Neural cell (in vitro differentiated cells): ENCODE measurements around the gene TMEM240. TPM values are rescaled to one million over a fixed set of nuclear protein-coding genes. Genes with fewer than 3 reads are reported as not detected.

Experiments used
- H2AFZ ChIP-seq: fragments of 200-600, 300-800 bp; sonication (generic), shearing (Covaris generic); 2 replicates; pipeline ENCODE4 v1.6.0; 2014; ENCODE audit warnings: low read depth, mild to moderate bottlenecking, antibody characterized with exemption, low read length, moderate library complexity
- H3F3A ChIP-seq: fragments of 200-600 bp; shearing (Covaris generic); 2 replicates; pipeline ENCODE4 v1.6.1; 2016; ENCODE audit warnings: mild to moderate bottlenecking, moderate library complexity, mixed read lengths, antibody characterized with exemption, low read length; ENCODE audit not compliant: insufficient read depth, poor library complexity, severe bottlenecking
- H3K27ac ChIP-seq: fragments of 200-600, 300-800 bp; sonication (generic), shearing (Covaris generic); 2 replicates; pipeline ENCODE4 v1.5.1; 2014; ENCODE audit warnings: mild to moderate bottlenecking, low read length, moderate library complexity
- H3K27me3 ChIP-seq: fragments of 300-800, 200-600 bp; sonication (generic), shearing (Covaris generic); 2 replicates; pipeline ENCODE4 v1.6.0; 2014; ENCODE audit warnings: mild to moderate bottlenecking, low read depth, low read length, moderate library complexity; ENCODE audit not compliant: insufficient read depth
- H3K36me3 ChIP-seq: fragments of 300-800, 200-600 bp; sonication (generic), shearing (Covaris generic); 2 replicates; pipeline ENCODE4 v1.5.1; 2014; ENCODE audit warnings: mild to moderate bottlenecking, antibody characterized with exemption, low read length, moderate library complexity; ENCODE audit not compliant: insufficient read depth
- H3K4me2 ChIP-seq: fragments of 300-800, 200-600 bp; sonication (generic), shearing (Covaris generic); 2 replicates; pipeline ENCODE4 v1.6.0; 2014; ENCODE audit warnings: mild to moderate bottlenecking, low read length
- H3K4me3 ChIP-seq: fragments of 300-800, 200-600 bp; sonication (generic), shearing (Covaris generic); 2 replicates; pipeline ENCODE4 v1.5.1; 2014; ENCODE audit warnings: mild to moderate bottlenecking, low read length, moderate library complexity
- H3K79me2 ChIP-seq: fragments of 200-600 bp; shearing (Covaris generic); replicated peaks from 2 replicates; pipeline ENCODE4 v1.6.0; 2014; ENCODE audit warnings: mild to moderate bottlenecking, low read length, moderate library complexity; ENCODE audit not compliant: insufficient read depth
- H3K9ac ChIP-seq: fragments of 300-800, 200-600 bp; sonication (generic), shearing (Covaris generic); 2 replicates; pipeline ENCODE4 v1.6.1; 2016; ENCODE audit warnings: mild to moderate bottlenecking, low read length, mixed read lengths
- H3K9me2 ChIP-seq: fragments of 200-600 bp; shearing (Covaris generic); 2 replicates; pipeline ENCODE4 v1.6.1; 2016; ENCODE audit warnings: mild to moderate bottlenecking, low read length, mixed read lengths; ENCODE audit not compliant: insufficient read depth
- H3K9me3 ChIP-seq: fragments of 200-600, 300-800 bp; sonication (generic), shearing (Covaris generic); 2 replicates; pipeline ENCODE4 v1.6.1; 2016; ENCODE audit warnings: mild to moderate bottlenecking, mixed run types, low read length, moderate library complexity, mixed read lengths
- H4K20me1 ChIP-seq: fragments of 200-600 bp; shearing (Covaris generic); 2 replicates; pipeline ENCODE4 v1.6.1; 2016; ENCODE audit warnings: mild to moderate bottlenecking, mixed run types; ENCODE audit not compliant: insufficient read depth
- EP300 ChIP-seq: fragments of 450-650 bp; conservative IDR thresholded peaks from 2 replicates; pipeline ENCODE4 v1.6.1; 2014; ENCODE audit warnings: antibody characterized with exemption, mild to moderate bottlenecking, moderate library complexity; ENCODE audit not compliant: poor library complexity, severe bottlenecking
- EZH2 ChIP-seq: fragments of 200-600, 300-800 bp; shearing (Covaris generic), sonication (generic); IDR thresholded peaks from 2 replicates; pipeline ENCODE4 v1.6.1; 2014; ENCODE audit warnings: antibody characterized with exemption, low read length, borderline replicate concordance, mild to moderate bottlenecking; ENCODE audit not compliant: insufficient read depth, poor library complexity, severe bottlenecking
- MXI1 ChIP-seq: fragments of 450-650 bp; conservative IDR thresholded peaks from 2 replicates; pipeline ENCODE4 v1.6.1; 2014; ENCODE audit warnings: antibody characterized with exemption, mild to moderate bottlenecking; ENCODE audit not compliant: poor library complexity, severe bottlenecking
- POLR2AphosphoS5 ChIP-seq: IDR thresholded peaks from 2 replicates; pipeline ENCODE4 v1.6.1; 2012
- RAD21 ChIP-seq: fragments of 450-650 bp; conservative IDR thresholded peaks from 2 replicates; pipeline ENCODE4 v1.6.1; 2014; ENCODE audit warnings: antibody characterized with exemption, mild to moderate bottlenecking, moderate library complexity
- SMC3 ChIP-seq: fragments of 450-650 bp; conservative IDR thresholded peaks from 2 replicates; pipeline ENCODE4 v1.6.1; 2014; ENCODE audit warnings: antibody characterized with exemption, mild to moderate bottlenecking, moderate library complexity; ENCODE audit not compliant: poor library complexity
- TAF1 ChIP-seq: IDR thresholded peaks from 2 replicates; pipeline ENCODE4 v1.6.1; 2012; ENCODE audit warnings: low read depth
- polyA plus RNA-seq: library from polyadenylated mRNA; depleted of rRNA; stranded (reverse); fragments of >200 nt; gene quantifications from 2 replicates; pipeline ENCODE4 v1.2.3, GENCODE V29; 2014
- TF ChIP-seq, protein P1 (sequence below): fragments of 450-650 bp; IDR thresholded peaks from 2 replicates; pipeline ENCODE4 v1.5.1; 2014; ENCODE audit warnings: antibody characterized with exemption, mild to moderate bottlenecking, moderate library complexity; ENCODE audit not compliant: poor library complexity, severe bottlenecking
- TF ChIP-seq, protein P2 (sequence below): IDR thresholded peaks from 2 replicates; pipeline ENCODE4 v1.6.1; 2012; ENCODE audit warnings: borderline replicate concordance

TMEM240 gene
- polyA plus RNA-seq, 1 donor from 2014 or later, result 46.7 TPM

DNA sequence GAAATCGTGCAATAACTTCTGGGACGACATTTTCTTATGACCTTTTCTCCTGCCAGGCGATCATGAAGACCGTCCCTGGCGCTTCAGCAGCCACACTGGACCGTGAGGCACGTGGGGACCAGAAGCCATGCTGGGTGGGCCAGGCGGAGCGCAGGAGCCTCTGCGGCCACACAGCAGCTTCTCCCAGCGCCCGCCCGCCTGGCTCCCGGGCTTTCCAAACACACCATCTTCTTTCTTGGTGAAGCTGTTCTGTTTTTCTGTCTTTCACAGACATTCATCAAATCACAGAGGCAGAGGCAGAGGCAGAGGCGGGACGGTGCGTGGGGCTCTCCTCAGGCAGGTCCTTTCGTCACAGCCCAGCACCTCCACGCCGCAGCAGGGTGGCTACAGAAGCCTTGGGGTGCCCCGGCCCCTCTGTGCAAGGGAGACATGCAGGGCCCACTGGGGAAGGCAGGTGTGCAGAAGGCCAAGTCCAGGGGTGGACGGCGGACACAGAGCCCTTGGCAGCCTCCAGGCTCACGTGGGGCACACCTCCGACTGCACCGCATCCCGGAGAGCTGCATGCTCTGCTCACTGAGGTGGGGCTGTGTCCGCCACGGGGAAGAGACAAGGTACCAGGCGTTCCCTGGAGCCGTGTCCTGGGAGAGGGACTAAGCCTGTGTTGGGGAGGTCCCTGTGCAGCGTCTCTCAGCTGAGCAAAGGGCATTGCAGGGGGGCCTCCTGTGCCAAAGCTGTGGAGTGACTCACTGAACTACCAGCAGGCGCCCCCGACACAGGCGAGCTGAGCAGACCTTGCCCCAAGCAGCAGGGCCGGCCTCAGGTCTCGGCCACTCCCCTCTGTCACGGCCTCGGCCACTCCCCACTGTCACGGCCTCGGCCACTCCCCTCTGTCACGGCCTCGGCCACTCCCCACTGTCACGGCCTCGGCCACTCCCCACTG is 2.6 kb upstream of the TMEM240 start:
- H3K9me2 ChIP-seq, result no peaks in the 10 kb centered on the region
- H3K27ac ChIP-seq, result no peak overlapping the region
- no peaks in the 10 kb centered on the region for H4K20me1 ChIP-seq
- no peaks in the 10 kb centered on the region for H3F3A ChIP-seq
- no peaks in the 10 kb centered on the region for H3K27me3 ChIP-seq
- no peak overlapping the region for H3K4me3 ChIP-seq
- no peaks in the 10 kb centered on the region for H3K79me2 ChIP-seq
- H3K36me3 ChIP-seq, result no peaks in the 10 kb centered on the region
- TF ChIP-seq TAF1 (no peak), EP300 (no peak), EZH2 (no peak), MXI1 (no peak), POLR2AphosphoS5 (peak; percentile 7)
- TF ChIP-seq, protein P1, sequence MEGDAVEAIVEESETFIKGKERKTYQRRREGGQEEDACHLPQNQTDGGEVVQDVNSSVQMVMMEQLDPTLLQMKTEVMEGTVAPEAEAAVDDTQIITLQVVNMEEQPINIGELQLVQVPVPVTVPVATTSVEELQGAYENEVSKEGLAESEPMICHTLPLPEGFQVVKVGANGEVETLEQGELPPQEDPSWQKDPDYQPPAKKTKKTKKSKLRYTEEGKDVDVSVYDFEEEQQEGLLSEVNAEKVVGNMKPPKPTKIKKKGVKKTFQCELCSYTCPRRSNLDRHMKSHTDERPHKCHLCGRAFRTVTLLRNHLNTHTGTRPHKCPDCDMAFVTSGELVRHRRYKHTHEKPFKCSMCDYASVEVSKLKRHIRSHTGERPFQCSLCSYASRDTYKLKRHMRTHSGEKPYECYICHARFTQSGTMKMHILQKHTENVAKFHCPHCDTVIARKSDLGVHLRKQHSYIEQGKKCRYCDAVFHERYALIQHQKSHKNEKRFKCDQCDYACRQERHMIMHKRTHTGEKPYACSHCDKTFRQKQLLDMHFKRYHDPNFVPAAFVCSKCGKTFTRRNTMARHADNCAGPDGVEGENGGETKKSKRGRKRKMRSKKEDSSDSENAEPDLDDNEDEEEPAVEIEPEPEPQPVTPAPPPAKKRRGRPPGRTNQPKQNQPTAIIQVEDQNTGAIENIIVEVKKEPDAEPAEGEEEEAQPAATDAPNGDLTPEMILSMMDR, result no peak
- no peak overlapping the region for H2AFZ ChIP-seq
- no peak overlapping the region for H3K4me2 ChIP-seq
- H3K9ac ChIP-seq, result no peak overlapping the region
- H3K9me3 ChIP-seq, result no peaks in the 10 kb centered on the region

GRCh38 chr1:1541956-1542765 is 1.7 kb upstream of the TMEM240 start:
- H3K79me2 ChIP-seq, result no peaks in the 10 kb centered on the region
- TF ChIP-seq POLR2AphosphoS5, result no peak
- no peak for TF ChIP-seq SMC3
- no peak for TF ChIP-seq TAF1
- TF ChIP-seq RAD21, result no peak
- no peak for TF ChIP-seq EP300
- no peak for TF ChIP-seq MXI1
- TF ChIP-seq, protein P2, sequence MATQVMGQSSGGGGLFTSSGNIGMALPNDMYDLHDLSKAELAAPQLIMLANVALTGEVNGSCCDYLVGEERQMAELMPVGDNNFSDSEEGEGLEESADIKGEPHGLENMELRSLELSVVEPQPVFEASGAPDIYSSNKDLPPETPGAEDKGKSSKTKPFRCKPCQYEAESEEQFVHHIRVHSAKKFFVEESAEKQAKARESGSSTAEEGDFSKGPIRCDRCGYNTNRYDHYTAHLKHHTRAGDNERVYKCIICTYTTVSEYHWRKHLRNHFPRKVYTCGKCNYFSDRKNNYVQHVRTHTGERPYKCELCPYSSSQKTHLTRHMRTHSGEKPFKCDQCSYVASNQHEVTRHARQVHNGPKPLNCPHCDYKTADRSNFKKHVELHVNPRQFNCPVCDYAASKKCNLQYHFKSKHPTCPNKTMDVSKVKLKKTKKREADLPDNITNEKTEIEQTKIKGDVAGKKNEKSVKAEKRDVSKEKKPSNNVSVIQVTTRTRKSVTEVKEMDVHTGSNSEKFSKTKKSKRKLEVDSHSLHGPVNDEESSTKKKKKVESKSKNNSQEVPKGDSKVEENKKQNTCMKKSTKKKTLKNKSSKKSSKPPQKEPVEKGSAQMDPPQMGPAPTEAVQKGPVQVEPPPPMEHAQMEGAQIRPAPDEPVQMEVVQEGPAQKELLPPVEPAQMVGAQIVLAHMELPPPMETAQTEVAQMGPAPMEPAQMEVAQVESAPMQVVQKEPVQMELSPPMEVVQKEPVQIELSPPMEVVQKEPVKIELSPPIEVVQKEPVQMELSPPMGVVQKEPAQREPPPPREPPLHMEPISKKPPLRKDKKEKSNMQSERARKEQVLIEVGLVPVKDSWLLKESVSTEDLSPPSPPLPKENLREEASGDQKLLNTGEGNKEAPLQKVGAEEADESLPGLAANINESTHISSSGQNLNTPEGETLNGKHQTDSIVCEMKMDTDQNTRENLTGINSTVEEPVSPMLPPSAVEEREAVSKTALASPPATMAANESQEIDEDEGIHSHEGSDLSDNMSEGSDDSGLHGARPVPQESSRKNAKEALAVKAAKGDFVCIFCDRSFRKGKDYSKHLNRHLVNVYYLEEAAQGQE, result no peak
- no peak for TF ChIP-seq EZH2
- no peak overlapping the region for H3K9ac ChIP-seq
- no peaks in the 10 kb centered on the region for H4K20me1 ChIP-seq
- no peak overlapping the region for H3K4me3 ChIP-seq
- H3K27ac ChIP-seq, result no peak overlapping the region
- no peaks in the 10 kb centered on the region for H3K9me2 ChIP-seq
- no peaks in the 10 kb centered on the region for H3K9me3 ChIP-seq
- no peak overlapping the region for H3K4me2 ChIP-seq
- H3F3A ChIP-seq, result no peaks in the 10 kb centered on the region
- H2AFZ ChIP-seq, result no peak overlapping the region
- H3K36me3 ChIP-seq, result peaks cover 5% of the 10 kb centered on the region
- H3K27me3 ChIP-seq, result no peaks in the 10 kb centered on the region
